LNCaP clone FGC (cell line): ENCODE data around the gene CCDC187.

Experiments
- DNase-seq: peaks from one replicate; pipeline ENCODE4 v3.0.0-alpha.2; 2011; ENCODE audit warnings: low read depth
- H3K4me3 ChIP-seq: 2 replicates; pipeline ENCODE4 v1.5.1; 2011; ENCODE audit warnings: mild to moderate bottlenecking, low read depth, low read length, control low read depth
- TF ChIP-seq, protein P1 (sequence below): IDR thresholded peaks from 2 replicates; pipeline ENCODE4 v1.5.1; 2012; ENCODE audit warnings: mild to moderate bottlenecking; ENCODE audit not compliant: control insufficient read depth, insufficient read depth; ENCODE audit errors: extremely low read depth

The CCDC187 gene

DNA sequence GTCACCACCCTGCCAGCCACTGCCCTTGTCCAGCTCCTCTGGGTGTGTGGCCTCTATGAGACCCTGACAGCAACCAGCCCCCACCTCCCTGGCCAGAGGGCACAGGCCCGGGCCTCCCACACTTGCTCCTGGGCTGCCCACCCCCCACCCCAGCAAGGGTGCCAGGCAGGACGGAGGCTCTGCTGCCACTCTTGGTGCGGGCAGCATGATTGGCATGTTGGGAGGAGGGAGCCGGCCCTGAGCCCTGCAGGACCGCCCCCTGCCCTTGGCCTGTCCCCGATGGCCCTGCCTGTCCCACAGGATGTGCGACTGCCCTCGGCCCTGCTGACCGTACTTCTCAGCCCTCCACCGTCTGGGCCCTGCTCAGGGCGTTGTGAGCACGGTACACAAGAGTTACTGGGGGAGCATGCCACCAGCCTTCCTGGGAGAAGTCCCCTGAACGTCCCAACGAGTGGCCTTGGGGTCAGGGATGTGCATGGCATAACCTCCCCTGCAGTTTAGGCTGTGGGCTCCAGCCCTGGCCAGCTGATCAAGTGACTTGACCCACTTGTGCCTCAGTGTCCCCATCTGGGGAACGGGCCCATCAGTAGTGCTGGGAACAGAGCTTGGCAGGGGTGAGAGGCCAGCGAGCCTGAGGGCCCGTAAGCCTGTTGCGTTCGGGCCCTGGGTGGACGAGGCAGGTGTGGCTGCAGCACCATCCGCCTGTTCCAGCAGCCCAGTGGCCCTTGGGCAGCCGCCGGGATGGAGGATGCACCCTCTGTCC is 39.4 kb upstream of the CCDC187 start:
- no peak overlapping the region for H3K4me3 ChIP-seq
- TF ChIP-seq, protein P1, sequence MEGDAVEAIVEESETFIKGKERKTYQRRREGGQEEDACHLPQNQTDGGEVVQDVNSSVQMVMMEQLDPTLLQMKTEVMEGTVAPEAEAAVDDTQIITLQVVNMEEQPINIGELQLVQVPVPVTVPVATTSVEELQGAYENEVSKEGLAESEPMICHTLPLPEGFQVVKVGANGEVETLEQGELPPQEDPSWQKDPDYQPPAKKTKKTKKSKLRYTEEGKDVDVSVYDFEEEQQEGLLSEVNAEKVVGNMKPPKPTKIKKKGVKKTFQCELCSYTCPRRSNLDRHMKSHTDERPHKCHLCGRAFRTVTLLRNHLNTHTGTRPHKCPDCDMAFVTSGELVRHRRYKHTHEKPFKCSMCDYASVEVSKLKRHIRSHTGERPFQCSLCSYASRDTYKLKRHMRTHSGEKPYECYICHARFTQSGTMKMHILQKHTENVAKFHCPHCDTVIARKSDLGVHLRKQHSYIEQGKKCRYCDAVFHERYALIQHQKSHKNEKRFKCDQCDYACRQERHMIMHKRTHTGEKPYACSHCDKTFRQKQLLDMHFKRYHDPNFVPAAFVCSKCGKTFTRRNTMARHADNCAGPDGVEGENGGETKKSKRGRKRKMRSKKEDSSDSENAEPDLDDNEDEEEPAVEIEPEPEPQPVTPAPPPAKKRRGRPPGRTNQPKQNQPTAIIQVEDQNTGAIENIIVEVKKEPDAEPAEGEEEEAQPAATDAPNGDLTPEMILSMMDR, result no peak
- no peak for DNase-seq

DNA sequence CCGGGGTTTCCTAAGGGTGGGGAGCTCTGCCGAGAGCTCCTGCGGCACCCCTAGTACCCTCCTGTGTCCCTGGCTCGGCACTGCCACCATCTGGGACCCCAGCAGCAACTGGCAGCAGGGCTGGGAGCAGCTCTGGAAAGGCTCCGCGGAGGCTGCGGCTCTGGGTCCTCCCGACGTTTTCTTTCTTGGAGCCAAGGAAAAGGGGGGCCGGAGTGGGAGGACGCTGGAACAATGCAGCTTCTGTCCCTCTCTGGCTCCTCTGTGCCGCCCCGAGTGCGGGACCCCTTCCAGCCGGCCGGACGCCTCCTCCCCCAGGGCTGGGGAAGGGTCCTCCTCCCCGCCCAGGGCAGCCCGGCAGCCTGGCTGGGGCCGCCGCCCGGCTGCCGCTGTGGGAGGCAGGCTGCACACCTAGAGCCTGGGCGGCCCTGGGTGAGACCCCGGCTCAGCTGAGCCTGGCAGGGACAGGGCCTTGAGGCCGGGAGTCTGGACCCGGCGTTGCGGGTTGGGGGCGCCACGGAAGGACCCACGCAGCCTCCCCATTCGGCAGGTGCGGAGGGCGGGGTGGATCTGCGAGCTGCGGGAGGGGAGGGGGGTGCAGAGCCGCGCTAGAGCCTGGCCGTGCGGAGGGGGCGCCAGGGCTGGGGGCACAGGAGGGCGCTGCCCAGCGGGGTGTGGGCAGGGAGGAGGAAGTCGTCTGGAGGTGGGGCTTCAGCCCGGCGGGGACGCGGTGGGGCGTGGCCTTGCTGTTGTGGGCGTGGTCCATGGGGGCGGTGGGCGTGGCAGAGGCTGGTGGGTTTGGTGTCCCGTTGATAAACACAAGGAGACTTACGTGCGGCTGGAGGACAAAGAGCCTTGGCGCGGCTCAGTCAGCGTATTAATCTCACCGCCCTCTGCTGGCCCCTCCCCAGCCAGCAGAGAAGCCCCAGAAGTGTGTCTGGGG is 38.6 kb upstream of the CCDC187 start:
- no peak overlapping the region for H3K4me3 ChIP-seq
- DNase-seq, result no peak
- TF ChIP-seq, protein P1, result no peak

DNA sequence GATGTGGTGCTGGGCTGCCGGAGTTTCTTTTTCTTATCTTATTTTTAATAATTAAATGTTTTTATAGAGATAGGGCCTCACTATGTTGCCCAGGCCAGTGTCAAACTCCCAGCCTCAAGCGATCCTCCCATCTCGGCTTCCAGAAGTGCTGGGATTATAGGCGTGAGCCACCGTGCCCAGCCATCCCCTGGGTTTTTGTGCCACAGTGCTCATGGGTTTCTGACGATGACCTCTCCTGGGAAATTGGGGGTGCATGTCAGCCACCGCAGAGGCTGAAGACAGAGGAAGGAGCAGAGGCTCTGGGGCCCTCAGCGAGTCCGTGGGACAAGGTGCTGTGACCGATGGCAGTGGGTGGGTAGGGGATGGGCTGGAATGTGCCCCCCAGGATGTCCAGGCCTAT is 37.9 kb upstream of the CCDC187 start:
- no peak overlapping the region for H3K4me3 ChIP-seq
- TF ChIP-seq, protein P1, result no peak
- DNase-seq, result no peak

DNA sequence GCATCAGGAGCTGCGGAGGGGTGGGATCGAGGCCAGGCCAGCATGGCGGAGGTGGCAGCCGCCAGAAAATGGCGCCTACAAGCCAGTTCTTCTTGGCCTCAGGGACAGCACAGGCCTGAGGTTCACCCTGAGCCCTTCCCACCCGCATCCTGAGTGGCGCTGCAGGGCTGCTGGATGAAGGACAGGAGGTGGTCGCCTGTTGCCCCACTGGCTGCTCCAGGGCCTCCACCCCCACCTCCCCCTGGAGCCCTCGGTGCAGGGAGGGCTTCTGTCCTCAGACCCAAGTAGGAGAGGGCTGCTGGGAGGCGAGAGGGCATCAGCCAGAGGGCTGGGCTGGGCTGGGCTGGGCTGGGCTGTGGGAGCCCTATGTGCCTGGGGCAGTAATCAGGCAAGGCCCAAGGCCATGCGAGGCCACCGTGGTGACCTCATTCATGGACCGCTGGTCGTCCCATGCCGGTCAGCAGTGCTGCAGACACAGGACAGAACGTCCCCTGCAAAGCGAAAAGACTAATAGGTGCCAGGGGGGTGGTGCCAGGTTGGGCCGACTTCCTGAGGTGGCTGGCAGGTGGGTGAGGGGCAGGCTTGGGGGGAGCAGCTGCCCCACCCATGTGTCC is 37.3 kb upstream of the CCDC187 start:
- no peak for DNase-seq
- TF ChIP-seq, protein P1, result no peak

DNA sequence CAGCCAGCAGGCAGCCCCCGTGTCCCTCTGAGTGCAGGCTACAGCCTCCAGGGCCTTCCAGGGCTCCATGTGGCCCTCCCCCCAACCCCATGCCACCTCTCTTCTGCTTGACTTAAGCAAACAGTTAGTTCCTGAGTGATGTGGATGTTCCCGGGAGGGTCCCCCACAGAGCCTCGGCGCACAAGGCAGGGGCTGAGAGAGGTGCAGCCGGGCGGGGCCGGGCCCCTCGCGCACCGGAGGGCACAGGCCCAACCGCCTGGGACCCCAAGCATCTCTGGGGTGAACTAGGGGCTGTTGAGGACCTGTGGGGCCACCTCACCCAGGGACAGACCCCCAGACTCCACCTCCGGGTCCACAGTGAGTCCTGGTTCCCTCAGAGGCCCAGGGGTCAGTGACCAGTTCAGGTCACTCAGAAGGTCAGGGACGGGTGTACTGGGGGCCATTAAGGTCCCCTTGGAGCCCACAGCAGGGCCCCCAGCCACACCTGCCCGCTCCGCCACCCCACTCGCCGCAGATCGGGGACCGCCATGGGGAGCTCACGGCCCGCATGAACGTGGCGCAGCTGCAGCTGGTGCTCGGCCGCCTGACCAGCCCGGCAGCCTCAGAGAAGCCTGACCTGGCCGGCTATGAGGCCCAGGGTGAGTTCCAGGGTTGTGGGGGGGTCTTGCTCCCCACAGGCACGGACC is 36.6 kb upstream of the CCDC187 start:
- TF ChIP-seq, protein P1, result no peak
- DNase-seq, result no peak
- no peak overlapping the region for H3K4me3 ChIP-seq

More for the DNA sequence above, 37.3 kb upstream of the CCDC187 start:
- H3K4me3 ChIP-seq, result no peak overlapping the region

DNA sequence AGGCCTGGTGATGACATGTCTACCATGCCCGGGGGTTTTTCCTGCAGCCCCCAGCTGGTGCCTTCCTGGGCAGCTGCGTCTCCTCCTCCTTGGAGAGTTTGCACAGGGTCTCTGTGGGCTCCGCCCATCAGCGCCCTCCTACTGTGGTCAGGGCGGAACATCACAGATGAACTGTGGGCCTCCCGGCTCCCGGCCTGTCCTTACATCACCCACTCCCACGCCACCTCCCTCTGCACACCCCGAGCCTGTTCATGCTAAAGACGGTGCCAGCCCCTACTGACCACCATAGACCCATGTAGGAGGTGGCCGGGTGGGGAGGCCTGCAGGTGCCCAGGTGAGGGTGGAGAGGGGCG is 36.0 kb upstream of the CCDC187 start:
- DNase-seq, result no peak
- TF ChIP-seq, protein P1, result no peak
- H3K4me3 ChIP-seq, result no peak overlapping the region
